Testis (tissue), 2 donors: ENCODE results near the gene C11orf91.

Source experiments
- POLR2A ChIP-seq: fragments of 450-650 bp; IDR thresholded peaks from one replicate; pipeline ENCODE4 v1.6.1; 2017; ENCODE audit warnings: antibody characterized with exemption, mild to moderate bottlenecking, moderate library complexity
- TF ChIP-seq, protein P1 (sequence below), 3 experiments: fragments of 450-650 bp in 2 of 3; fragments of 200-600 bp in 1 of 3; sonication (generic) in 1 of 3; IDR thresholded peaks; one replicate each; pipeline ENCODE4 v1.5.1; 2016 to 2019; ENCODE audit warnings: antibody characterized with exemption in 3 of 3, mild to moderate bottlenecking in 2 of 3, moderate library complexity in 1 of 3

DNA sequence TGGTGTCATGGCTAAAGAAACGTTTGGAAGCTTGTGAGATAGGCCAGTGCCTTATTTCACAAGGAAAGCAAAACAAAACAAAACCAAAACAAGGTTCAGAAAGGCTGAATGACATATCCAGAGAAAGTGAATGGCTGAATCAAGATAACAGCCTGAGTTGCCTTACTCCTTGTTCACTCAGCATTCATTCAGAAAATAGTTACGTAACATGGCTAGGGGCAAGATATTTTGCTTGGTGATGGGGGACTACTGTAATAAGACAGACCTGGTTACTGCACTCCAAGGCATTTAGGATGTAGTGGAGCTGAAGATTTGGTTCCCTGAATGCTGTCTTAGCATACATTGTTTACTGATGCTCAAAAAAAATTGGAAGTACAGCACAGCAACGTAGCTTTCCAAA, 47.7 kb downstream of the C11orf91 start:
- TF ChIP-seq POLR2A, result no peak
- TF ChIP-seq, protein P1, sequence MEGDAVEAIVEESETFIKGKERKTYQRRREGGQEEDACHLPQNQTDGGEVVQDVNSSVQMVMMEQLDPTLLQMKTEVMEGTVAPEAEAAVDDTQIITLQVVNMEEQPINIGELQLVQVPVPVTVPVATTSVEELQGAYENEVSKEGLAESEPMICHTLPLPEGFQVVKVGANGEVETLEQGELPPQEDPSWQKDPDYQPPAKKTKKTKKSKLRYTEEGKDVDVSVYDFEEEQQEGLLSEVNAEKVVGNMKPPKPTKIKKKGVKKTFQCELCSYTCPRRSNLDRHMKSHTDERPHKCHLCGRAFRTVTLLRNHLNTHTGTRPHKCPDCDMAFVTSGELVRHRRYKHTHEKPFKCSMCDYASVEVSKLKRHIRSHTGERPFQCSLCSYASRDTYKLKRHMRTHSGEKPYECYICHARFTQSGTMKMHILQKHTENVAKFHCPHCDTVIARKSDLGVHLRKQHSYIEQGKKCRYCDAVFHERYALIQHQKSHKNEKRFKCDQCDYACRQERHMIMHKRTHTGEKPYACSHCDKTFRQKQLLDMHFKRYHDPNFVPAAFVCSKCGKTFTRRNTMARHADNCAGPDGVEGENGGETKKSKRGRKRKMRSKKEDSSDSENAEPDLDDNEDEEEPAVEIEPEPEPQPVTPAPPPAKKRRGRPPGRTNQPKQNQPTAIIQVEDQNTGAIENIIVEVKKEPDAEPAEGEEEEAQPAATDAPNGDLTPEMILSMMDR (IDR thresholded peaks at IDR 0.05), result no peak
